ENCODE measurements around the gene SRCIN1.

DNA sequence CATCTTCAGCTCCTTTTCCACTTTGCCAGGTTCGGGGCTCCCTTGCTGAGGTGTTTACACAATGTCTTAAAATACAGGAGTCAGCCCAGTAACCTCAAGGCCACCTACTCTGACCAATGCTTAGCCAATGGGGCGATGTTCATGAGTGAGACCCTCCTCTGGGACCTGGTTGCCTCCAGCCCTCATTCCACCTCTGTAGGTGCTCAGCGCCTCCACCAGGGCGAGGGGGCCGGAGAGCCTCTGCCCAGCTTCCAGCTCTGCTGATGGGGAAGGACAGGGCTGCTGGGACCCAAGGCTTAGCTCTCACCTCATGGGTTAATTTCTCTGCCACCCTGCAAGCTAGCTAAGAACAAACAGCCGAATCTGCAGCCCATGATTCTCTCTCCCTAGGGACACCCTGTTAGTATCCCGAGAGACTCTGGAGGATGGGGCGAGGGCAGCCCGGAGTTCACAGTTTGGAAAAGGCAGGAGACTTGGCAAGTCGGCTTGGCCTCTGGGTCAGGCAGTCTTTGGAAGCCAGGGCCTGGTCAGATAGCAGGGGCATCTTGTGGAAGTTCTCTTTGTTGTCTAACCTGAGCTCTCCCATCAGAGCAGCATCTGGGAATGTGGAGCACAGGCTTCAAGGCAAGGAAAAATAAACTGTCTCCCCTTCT, 16.2 kb downstream of the SRCIN1 start:
- TF ChIP-seq, protein P1, sequence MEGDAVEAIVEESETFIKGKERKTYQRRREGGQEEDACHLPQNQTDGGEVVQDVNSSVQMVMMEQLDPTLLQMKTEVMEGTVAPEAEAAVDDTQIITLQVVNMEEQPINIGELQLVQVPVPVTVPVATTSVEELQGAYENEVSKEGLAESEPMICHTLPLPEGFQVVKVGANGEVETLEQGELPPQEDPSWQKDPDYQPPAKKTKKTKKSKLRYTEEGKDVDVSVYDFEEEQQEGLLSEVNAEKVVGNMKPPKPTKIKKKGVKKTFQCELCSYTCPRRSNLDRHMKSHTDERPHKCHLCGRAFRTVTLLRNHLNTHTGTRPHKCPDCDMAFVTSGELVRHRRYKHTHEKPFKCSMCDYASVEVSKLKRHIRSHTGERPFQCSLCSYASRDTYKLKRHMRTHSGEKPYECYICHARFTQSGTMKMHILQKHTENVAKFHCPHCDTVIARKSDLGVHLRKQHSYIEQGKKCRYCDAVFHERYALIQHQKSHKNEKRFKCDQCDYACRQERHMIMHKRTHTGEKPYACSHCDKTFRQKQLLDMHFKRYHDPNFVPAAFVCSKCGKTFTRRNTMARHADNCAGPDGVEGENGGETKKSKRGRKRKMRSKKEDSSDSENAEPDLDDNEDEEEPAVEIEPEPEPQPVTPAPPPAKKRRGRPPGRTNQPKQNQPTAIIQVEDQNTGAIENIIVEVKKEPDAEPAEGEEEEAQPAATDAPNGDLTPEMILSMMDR (IDR thresholded peaks at IDR 0.05), result no peak
- no peak for TF ChIP-seq ZFX (IDR thresholded peaks at IDR 0.05; ENCODE audit: borderline replicate concordance)

Measured in 22Rv1 (cell line).